ENCODE measurements around the gene TTC8. TPM values are rescaled to one million over a fixed set of nuclear protein-coding genes. Genes with fewer than 3 reads are reported as not detected.

TTC8 gene
- total RNA-seq, 1 experiment from 2014 or later: 9.2 TPM

DNA sequence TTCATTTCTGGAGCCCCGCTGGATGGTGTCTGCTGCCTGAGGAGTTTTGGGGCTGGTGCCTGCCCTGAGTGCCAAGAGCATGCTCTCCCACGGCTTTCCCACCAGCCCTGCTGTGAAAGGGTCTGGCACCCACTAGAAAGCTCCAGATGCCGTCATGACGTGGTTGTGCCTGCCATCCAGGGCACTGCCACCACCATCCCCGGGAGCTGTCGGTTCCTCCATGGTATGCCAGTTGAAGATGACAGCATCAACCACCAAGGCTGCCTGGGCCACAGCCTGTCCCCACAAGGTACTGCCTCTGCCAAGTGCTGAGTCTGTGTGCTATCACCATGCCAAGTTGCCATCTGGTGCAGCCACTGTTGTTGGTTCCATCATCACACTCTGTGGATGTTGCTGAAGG lies 85.9 kb downstream of the TTC8 start:
- Histone ChIP-seq H3K18ac (ENCODE audit: insufficient read length, low read depth, low read length) (no peak overlapping the region), H3K9ac (ENCODE audit: extremely low read depth, insufficient read length, low read length) (no peak overlapping the region), H3K79me2 (ENCODE audit: insufficient read depth, low read length) (no peaks in the 10 kb centered on the region), H4K20me1 (ENCODE audit: control insufficient read depth, insufficient read depth, insufficient read length) (no peaks in the 10 kb centered on the region), H3K79me1 (ENCODE audit: insufficient read depth, low read depth, low read length, poor library complexity, severe bottlenecking) (no peaks in the 10 kb centered on the region), H3K27ac (ENCODE audit: insufficient read length, low read depth, low read length) (no peak overlapping the region), H2BK120ac (ENCODE audit: low read depth, low read length, poor library complexity, severe bottlenecking) (no peak overlapping the region), H3K14ac (ENCODE audit: insufficient read depth, low read length) (no peak overlapping the region), H3K9me3 (ENCODE audit: control insufficient read depth, low read depth, low read length) (no peaks in the 10 kb centered on the region), H2BK5ac (ENCODE audit: insufficient read length, low read length) (no peak overlapping the region), H4K91ac (ENCODE audit: insufficient read length, low read depth, low read length) (no peak overlapping the region), H2BK15ac (ENCODE audit: low read depth, low read length) (no peak overlapping the region), H2BK20ac (ENCODE audit: low read depth, low read length, poor library complexity, severe bottlenecking) (no peak overlapping the region), H2BK12ac (ENCODE audit: insufficient read length, low read depth, low read length) (no peak overlapping the region), H3K27me3 (ENCODE audit: insufficient read depth, low read length) (no peaks in the 10 kb centered on the region), H3K4me1 (ENCODE audit: insufficient read depth, low read length) (no peaks in the 10 kb centered on the region), H3K4me2 (ENCODE audit: insufficient read depth, insufficient read length, low read length) (no peak overlapping the region), H3K23me2 (ENCODE audit: insufficient read length, low read depth, low read length, poor library complexity, severe bottlenecking) (no peaks in the 10 kb centered on the region), H3K4ac (ENCODE audit: low read depth, low read length) (no peak overlapping the region), H3K23ac (ENCODE audit: insufficient read length, low read depth, low read length) (no peak overlapping the region), H3K56ac (ENCODE audit: insufficient read length, low read depth, low read length) (no peak overlapping the region), H2AFZ (ENCODE audit: low read length) (no peak overlapping the region), H4K8ac (replicated peaks; ENCODE audit: insufficient read length, low read depth, low read length) (no peak overlapping the region), H3T11ph (ENCODE audit: low read length) (no peak overlapping the region), H2AK5ac (ENCODE audit: insufficient read length, low read length) (no peak overlapping the region), H4K5ac (ENCODE audit: insufficient read length, low read depth, low read length) (no peak overlapping the region)
- Mint-ChIP-seq H3K27me3 (ENCODE audit: low read depth) (peaks cover 15% of the 10 kb centered on the region), H3K36me3 (ENCODE audit: insufficient read depth in 1 of 3, low read depth in 3 of 3) (no peaks in the 10 kb centered on the region; a peak in 2 of 7 replicates), H3K9me3 (peaks cover 6 to 8% of the 10 kb centered on the region in 2 experiments; a peak in 4 of 5 replicates), H3K4me3 (no peak overlapping the region), H3K27ac (no peak overlapping the region), H3K4me1 (no peaks in the 10 kb centered on the region)
- no peak for DNase-seq
- WGBS (ENCODE audit: extremely low coverage, insufficient read length, low lambda C conversion rate): no CpG with 5 or more reads among the region's 6 CpGs
- TF ChIP-seq, protein P1, sequence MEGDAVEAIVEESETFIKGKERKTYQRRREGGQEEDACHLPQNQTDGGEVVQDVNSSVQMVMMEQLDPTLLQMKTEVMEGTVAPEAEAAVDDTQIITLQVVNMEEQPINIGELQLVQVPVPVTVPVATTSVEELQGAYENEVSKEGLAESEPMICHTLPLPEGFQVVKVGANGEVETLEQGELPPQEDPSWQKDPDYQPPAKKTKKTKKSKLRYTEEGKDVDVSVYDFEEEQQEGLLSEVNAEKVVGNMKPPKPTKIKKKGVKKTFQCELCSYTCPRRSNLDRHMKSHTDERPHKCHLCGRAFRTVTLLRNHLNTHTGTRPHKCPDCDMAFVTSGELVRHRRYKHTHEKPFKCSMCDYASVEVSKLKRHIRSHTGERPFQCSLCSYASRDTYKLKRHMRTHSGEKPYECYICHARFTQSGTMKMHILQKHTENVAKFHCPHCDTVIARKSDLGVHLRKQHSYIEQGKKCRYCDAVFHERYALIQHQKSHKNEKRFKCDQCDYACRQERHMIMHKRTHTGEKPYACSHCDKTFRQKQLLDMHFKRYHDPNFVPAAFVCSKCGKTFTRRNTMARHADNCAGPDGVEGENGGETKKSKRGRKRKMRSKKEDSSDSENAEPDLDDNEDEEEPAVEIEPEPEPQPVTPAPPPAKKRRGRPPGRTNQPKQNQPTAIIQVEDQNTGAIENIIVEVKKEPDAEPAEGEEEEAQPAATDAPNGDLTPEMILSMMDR (conservative IDR thresholded peaks at IDR 0.05): no peak

Data from H9 (cell line).